Neural cell (in vitro differentiated cells): Measurements from ENCODE around the gene PRSS37. TPM values are rescaled to one million over a fixed set of nuclear protein-coding genes. Genes with fewer than 3 reads are reported as not detected.

ENCODE experiments used
- H2AFZ ChIP-seq: fragments of 200-600, 300-800 bp; sonication (generic), shearing (Covaris generic); 2 replicates; pipeline ENCODE4 v1.6.0; 2014; ENCODE audit warnings: low read depth, mild to moderate bottlenecking, antibody characterized with exemption, low read length, moderate library complexity
- H3F3A ChIP-seq: fragments of 200-600 bp; shearing (Covaris generic); 2 replicates; pipeline ENCODE4 v1.6.1; 2016; ENCODE audit warnings: mild to moderate bottlenecking, moderate library complexity, mixed read lengths, antibody characterized with exemption, low read length; ENCODE audit not compliant: insufficient read depth, poor library complexity, severe bottlenecking
- H3K27ac ChIP-seq: fragments of 200-600, 300-800 bp; sonication (generic), shearing (Covaris generic); 2 replicates; pipeline ENCODE4 v1.5.1; 2014; ENCODE audit warnings: mild to moderate bottlenecking, low read length, moderate library complexity
- H3K27me3 ChIP-seq: fragments of 300-800, 200-600 bp; sonication (generic), shearing (Covaris generic); 2 replicates; pipeline ENCODE4 v1.6.0; 2014; ENCODE audit warnings: mild to moderate bottlenecking, low read depth, low read length, moderate library complexity; ENCODE audit not compliant: insufficient read depth
- H3K36me3 ChIP-seq: fragments of 300-800, 200-600 bp; sonication (generic), shearing (Covaris generic); 2 replicates; pipeline ENCODE4 v1.5.1; 2014; ENCODE audit warnings: mild to moderate bottlenecking, antibody characterized with exemption, low read length, moderate library complexity; ENCODE audit not compliant: insufficient read depth
- H3K4me2 ChIP-seq: fragments of 300-800, 200-600 bp; sonication (generic), shearing (Covaris generic); 2 replicates; pipeline ENCODE4 v1.6.0; 2014; ENCODE audit warnings: mild to moderate bottlenecking, low read length
- H3K4me3 ChIP-seq: fragments of 300-800, 200-600 bp; sonication (generic), shearing (Covaris generic); 2 replicates; pipeline ENCODE4 v1.5.1; 2014; ENCODE audit warnings: mild to moderate bottlenecking, low read length, moderate library complexity
- H3K79me2 ChIP-seq: fragments of 200-600 bp; shearing (Covaris generic); replicated peaks from 2 replicates; pipeline ENCODE4 v1.6.0; 2014; ENCODE audit warnings: mild to moderate bottlenecking, low read length, moderate library complexity; ENCODE audit not compliant: insufficient read depth
- H3K9ac ChIP-seq: fragments of 300-800, 200-600 bp; sonication (generic), shearing (Covaris generic); 2 replicates; pipeline ENCODE4 v1.6.1; 2016; ENCODE audit warnings: mild to moderate bottlenecking, low read length, mixed read lengths
- H3K9me2 ChIP-seq: fragments of 200-600 bp; shearing (Covaris generic); 2 replicates; pipeline ENCODE4 v1.6.1; 2016; ENCODE audit warnings: mild to moderate bottlenecking, low read length, mixed read lengths; ENCODE audit not compliant: insufficient read depth
- H3K9me3 ChIP-seq: fragments of 200-600, 300-800 bp; sonication (generic), shearing (Covaris generic); 2 replicates; pipeline ENCODE4 v1.6.1; 2016; ENCODE audit warnings: mild to moderate bottlenecking, mixed run types, low read length, moderate library complexity, mixed read lengths
- H4K20me1 ChIP-seq: fragments of 200-600 bp; shearing (Covaris generic); 2 replicates; pipeline ENCODE4 v1.6.1; 2016; ENCODE audit warnings: mild to moderate bottlenecking, mixed run types; ENCODE audit not compliant: insufficient read depth
- CTCF ChIP-seq: fragments of 450-650 bp; IDR thresholded peaks from 2 replicates; pipeline ENCODE4 v1.5.1; 2014; ENCODE audit warnings: antibody characterized with exemption, mild to moderate bottlenecking, moderate library complexity; ENCODE audit not compliant: poor library complexity, severe bottlenecking
- EP300 ChIP-seq: fragments of 450-650 bp; conservative IDR thresholded peaks from 2 replicates; pipeline ENCODE4 v1.6.1; 2014; ENCODE audit warnings: antibody characterized with exemption, mild to moderate bottlenecking, moderate library complexity; ENCODE audit not compliant: poor library complexity, severe bottlenecking
- EZH2 ChIP-seq: fragments of 200-600, 300-800 bp; shearing (Covaris generic), sonication (generic); IDR thresholded peaks from 2 replicates; pipeline ENCODE4 v1.6.1; 2014; ENCODE audit warnings: antibody characterized with exemption, low read length, borderline replicate concordance, mild to moderate bottlenecking; ENCODE audit not compliant: insufficient read depth, poor library complexity, severe bottlenecking
- MXI1 ChIP-seq: fragments of 450-650 bp; conservative IDR thresholded peaks from 2 replicates; pipeline ENCODE4 v1.6.1; 2014; ENCODE audit warnings: antibody characterized with exemption, mild to moderate bottlenecking; ENCODE audit not compliant: poor library complexity, severe bottlenecking
- POLR2AphosphoS5 ChIP-seq: IDR thresholded peaks from 2 replicates; pipeline ENCODE4 v1.6.1; 2012
- RAD21 ChIP-seq: fragments of 450-650 bp; conservative IDR thresholded peaks from 2 replicates; pipeline ENCODE4 v1.6.1; 2014; ENCODE audit warnings: antibody characterized with exemption, mild to moderate bottlenecking, moderate library complexity
- REST ChIP-seq: IDR thresholded peaks from 2 replicates; pipeline ENCODE4 v1.6.1; 2012; ENCODE audit warnings: borderline replicate concordance
- SMC3 ChIP-seq: fragments of 450-650 bp; conservative IDR thresholded peaks from 2 replicates; pipeline ENCODE4 v1.6.1; 2014; ENCODE audit warnings: antibody characterized with exemption, mild to moderate bottlenecking, moderate library complexity; ENCODE audit not compliant: poor library complexity
- TAF1 ChIP-seq: IDR thresholded peaks from 2 replicates; pipeline ENCODE4 v1.6.1; 2012; ENCODE audit warnings: low read depth
- polyA plus RNA-seq: library from polyadenylated mRNA; depleted of rRNA; stranded (reverse); fragments of >200 nt; gene quantifications from 2 replicates; pipeline ENCODE4 v1.2.3, GENCODE V29; 2014

The PRSS37 gene
- polyA plus RNA-seq, 1 donor from 2014 or later: not detected

GRCh38 chr7:141877365-141877764 is 36.1 kb upstream of the PRSS37 start:
- H3K9me2 ChIP-seq: no peaks in the 10 kb centered on the region
- no peak overlapping the region for H3K4me3 ChIP-seq
- H3K9ac ChIP-seq: no peak overlapping the region
- H3F3A ChIP-seq: no peaks in the 10 kb centered on the region
- no peaks in the 10 kb centered on the region for H3K27me3 ChIP-seq
- H2AFZ ChIP-seq: no peak overlapping the region
- TF ChIP-seq RAD21: no peak
- TF ChIP-seq TAF1: no peak
- no peak for TF ChIP-seq REST
- TF ChIP-seq SMC3: no peak
- no peak for TF ChIP-seq EP300
- TF ChIP-seq CTCF: no peak
- no peak for TF ChIP-seq POLR2AphosphoS5
- no peak for TF ChIP-seq MXI1
- no peak for TF ChIP-seq EZH2
- H4K20me1 ChIP-seq: no peaks in the 10 kb centered on the region
- H3K4me2 ChIP-seq: no peak overlapping the region
- no peaks in the 10 kb centered on the region for H3K9me3 ChIP-seq
- no peaks in the 10 kb centered on the region for H3K79me2 ChIP-seq
- H3K27ac ChIP-seq: no peak overlapping the region
- no peaks in the 10 kb centered on the region for H3K36me3 ChIP-seq

GRCh38 chr7:141876371-141876770 is 35.1 kb upstream of the PRSS37 start:
- Histone ChIP-seq H3K36me3 (no peaks in the 10 kb centered on the region), H3K4me2 (no peak overlapping the region), H3K9me2 (no peaks in the 10 kb centered on the region), H3K27me3 (no peaks in the 10 kb centered on the region), H2AFZ (no peak overlapping the region), H3K4me3 (no peak overlapping the region), H3F3A (no peaks in the 10 kb centered on the region), H3K9me3 (no peaks in the 10 kb centered on the region), H4K20me1 (no peaks in the 10 kb centered on the region), H3K9ac (no peak overlapping the region), H3K79me2 (no peaks in the 10 kb centered on the region), H3K27ac (no peak overlapping the region)
- no peak for TF ChIP-seq CTCF
- TF ChIP-seq TAF1: no peak
